AG10803 (cell line): Measurements from ENCODE around the gene SPN.
"Not testable (repeated sequence)": the region's sequence is repeated elsewhere in the genome, so short reads cannot be mapped to it uniquely, and the experiment has no call there.

ENCODE experiments used
- DNase-seq: peaks from one replicate; pipeline ENCODE4 v3.0.0; 2010; ENCODE audit warnings: low read depth
- H3K4me3 ChIP-seq: 2 replicates; pipeline ENCODE4 v1.5.1; 2011; ENCODE audit warnings: mild to moderate bottlenecking, low read length, control low read depth
- CTCF ChIP-seq: conservative IDR thresholded peaks from 2 replicates; pipeline ENCODE4 v1.5.1; 2011; ENCODE audit warnings: mild to moderate bottlenecking, low read length, control low read depth, inconsistent platforms

The SPN gene

GRCh38 chr16:29694384-29695195, 31.5 kb downstream of the SPN start:
- no peak for TF ChIP-seq CTCF

GRCh38 chr16:29695675-29696074, 32.6 kb downstream of the SPN start:
- DNase-seq, H3K4me3 ChIP-seq: not testable (repeated sequence)

More at GRCh38 chr16:29694384-29695195, 31.5 kb downstream of the SPN start:
- no peak overlapping the region for H3K4me3 ChIP-seq
- no peak for DNase-seq

- H3K4me3 ChIP-seq: no peak overlapping the region
- no peak for TF ChIP-seq CTCF
- no peak for DNase-seq
Observed at GRCh38 chr16:29696881-29697331, 33.9 kb downstream of the SPN start.

- no peak for TF ChIP-seq CTCF
- no peak for DNase-seq
- H3K4me3 ChIP-seq: no peak overlapping the region
Observed at GRCh38 chr16:29697391-29697790, 34.3 kb downstream of the SPN start.

GRCh38 chr16:29698042-29698441, 35.0 kb downstream of the SPN start:
- no peak overlapping the region for H3K4me3 ChIP-seq
- no peak for DNase-seq
- no peak for TF ChIP-seq CTCF

GRCh38 chr16:29698484-29699323, 35.7 kb downstream of the SPN start:
- H3K4me3 ChIP-seq: no peak overlapping the region
- no peak for DNase-seq
- TF ChIP-seq CTCF: no peak

- no peak for DNase-seq
- H3K4me3 ChIP-seq: no peak overlapping the region
- no peak for TF ChIP-seq CTCF
Observed at GRCh38 chr16:29699324-29700219, 36.5 kb downstream of the SPN start.
